T47D (cell line): Measurements from ENCODE around the gene MAP2K1.

Source experiments
- DNase-seq, 2 experiments: peaks; one replicate each; pipeline versions ENCODE4 v3.0.0 to v3.0.0-alpha.2; 2011 to 2012; ENCODE audit warnings: low read depth in 1 of 2, low spot score in 1 of 2
- JUND ChIP-seq: IDR thresholded peaks from 2 replicates; pipeline ENCODE4 v1.6.1; 2012; ENCODE audit warnings: low read depth
- in situ Hi-C: cut with HindIII; loops from 2 replicates; pipeline ENCODE4 v1.10.0; 2016; ENCODE audit warnings: low sequenced_read_pairs, low pct_unique_long_range_greater_than_20kb

MAP2K1 gene

DNA sequence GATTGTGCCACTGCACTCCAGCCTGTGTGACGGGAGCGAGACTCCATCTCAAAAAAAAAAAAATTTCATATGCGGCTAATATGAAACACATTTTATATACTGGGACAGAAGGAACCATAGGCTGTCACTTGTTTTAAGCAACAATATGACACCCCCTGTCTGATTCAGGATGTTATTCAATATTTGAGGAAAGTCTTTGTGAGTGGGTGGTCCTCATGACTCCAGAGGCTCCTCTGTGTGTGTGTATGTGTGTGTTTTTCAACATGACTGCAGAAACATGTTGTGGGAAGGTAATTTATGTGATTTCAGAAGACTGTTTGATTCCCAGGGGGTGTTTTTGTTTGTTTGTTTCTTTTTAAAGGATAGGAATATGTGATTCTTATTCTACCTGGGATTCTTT is 32.8 kb downstream of the MAP2K1 start:
- no peak for TF ChIP-seq JUND
- in situ Hi-C loops, result no loop called here
- no peak for DNase-seq

DNA sequence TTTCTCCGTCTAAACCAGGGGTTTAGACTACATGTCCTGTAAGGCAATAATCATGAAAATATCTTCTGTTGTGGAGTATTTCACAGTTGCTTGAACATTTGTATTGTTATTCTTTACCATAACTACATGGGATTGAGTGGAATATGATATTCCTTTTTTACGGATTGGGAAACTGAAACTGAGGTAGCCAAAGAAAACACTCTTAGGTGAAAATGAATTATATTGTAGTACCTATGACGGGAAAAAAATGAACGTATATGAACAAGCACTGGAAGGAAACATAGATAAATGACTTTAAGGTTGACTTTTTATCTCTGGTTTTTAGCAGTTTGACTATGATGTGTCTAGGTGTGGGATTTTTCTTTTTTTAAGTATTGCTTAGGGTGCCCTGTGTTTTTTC is 35.6 kb downstream of the MAP2K1 start:
- no peak for TF ChIP-seq JUND
- no peak for DNase-seq
- in situ Hi-C loops, result no loop called here

- TF ChIP-seq JUND, result no peak
- DNase-seq, result no peak
- in situ Hi-C loops, result no loop called here
These were observed 36.4 kb downstream of the MAP2K1 start for GRCh38 chr15:66423149-66423548.

DNA sequence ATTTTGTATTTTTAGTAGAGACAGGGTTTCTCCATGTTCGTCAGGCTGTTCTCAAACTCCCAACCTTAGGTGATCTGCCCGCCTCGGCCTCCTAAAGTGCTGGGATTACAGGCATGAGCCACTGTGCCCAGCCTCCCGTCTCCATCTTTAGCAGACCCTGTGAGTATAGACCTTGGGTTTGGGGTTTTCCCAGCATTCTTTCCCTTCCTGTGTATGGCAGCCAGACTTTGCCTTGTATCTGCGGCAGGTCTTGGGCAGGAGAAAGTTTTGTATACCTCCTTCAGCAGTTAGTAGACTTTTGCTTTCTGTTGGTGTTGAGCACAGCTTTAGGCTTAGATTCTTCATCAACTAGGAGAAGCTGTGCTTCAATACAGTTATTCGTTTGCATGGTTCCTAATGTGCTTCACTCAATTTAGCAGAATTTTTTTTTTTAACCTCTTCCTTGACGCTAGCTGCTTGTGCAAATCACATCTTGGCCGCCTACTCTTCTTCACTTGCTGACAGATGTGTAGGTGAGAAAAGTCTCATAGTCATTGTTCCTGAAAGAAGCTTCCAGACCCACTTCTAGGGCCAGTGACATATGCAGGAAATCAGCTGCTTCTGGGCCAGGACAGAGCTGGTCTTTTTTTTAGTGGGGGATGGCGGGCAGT is 38.4 kb downstream of the MAP2K1 start:
- in situ Hi-C loops, result no loop called here
- no peak for DNase-seq
- no peak for TF ChIP-seq JUND

- no peak for TF ChIP-seq JUND
- no peak for DNase-seq
- in situ Hi-C loops, result no loop called here
These were observed 39.1 kb downstream of the MAP2K1 start for GRCh38 chr15:66425837-66426236.

DNA sequence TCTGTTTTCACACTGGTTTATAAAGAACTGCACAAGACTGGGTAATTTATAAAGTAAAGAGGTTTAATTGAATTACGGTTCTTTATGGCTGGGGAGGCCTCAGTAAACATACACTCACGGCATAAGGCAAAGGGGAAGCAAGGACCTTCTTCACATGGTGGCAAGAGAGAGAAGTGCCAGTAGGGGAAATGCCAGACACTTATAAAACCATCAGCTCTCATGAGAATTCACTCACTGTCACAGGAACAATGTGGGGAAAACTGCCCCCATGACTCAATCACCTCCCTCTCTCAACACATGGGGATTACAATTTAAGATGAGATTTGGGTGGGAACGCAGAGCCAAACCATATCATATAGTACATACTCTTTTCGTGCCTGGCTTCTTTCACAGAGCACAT is 42.4 kb downstream of the MAP2K1 start:
- in situ Hi-C loops, result no loop called here
- DNase-seq, result no peak
- no peak for TF ChIP-seq JUND

DNA sequence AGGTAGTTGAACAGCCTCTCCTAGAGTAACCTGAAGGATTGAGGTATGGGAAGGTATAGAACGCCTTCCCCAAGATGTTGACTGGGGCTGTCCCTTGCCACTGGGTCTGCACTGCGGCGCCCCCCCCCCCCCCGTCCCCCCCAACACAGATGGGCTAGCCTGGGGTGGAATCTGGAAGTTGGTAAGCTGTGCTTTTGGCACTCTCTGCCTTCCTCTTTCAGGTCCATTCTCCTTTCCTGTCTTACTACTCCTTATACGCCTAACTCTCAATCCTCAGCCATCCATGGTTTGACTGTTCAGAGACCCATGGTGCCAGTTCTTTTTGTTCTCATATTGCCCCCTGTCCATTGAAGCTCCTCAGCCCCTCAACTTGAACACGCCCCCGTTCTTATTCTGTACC is 42.8 kb downstream of the MAP2K1 start:
- DNase-seq, result no peak
- in situ Hi-C loops, result no loop called here
- TF ChIP-seq JUND, result no peak

DNA sequence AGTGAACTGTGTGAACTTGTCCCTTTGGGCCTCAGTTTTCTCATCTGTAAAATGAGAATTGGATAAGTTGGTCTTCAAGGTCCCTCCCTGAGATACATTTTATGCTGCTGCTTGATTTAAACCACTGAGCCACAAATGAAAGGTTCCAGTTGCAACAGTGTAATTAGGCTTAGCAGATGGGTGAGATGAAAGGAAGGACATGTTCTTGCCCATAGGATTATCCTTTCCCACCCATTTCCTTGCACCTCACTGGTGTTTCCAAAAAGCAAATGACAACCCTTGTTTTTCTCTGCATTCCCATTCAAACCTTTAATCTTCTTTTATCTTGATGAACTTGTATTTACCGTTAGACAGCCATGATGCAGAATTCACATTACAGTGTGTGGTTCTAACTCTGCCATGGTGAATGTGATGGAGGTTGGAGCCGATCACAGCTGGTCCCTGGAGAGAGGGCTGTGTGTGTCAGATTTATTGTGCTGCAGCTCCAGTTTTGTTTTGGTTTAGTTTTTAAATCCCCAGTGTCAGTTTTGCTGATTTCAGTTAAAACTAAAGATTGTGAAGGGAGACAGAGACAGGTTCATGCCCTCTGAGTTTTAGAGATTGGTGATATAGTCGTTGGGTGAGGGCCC is 44.0 kb downstream of the MAP2K1 start:
- no peak for DNase-seq
- in situ Hi-C loops, result no loop called here
- no peak for TF ChIP-seq JUND

- in situ Hi-C loops, result no loop called here
- TF ChIP-seq JUND, result no peak
- no peak for DNase-seq
These were observed 47.0 kb downstream of the MAP2K1 start for GRCh38 chr15:66433726-66434125.

DNA sequence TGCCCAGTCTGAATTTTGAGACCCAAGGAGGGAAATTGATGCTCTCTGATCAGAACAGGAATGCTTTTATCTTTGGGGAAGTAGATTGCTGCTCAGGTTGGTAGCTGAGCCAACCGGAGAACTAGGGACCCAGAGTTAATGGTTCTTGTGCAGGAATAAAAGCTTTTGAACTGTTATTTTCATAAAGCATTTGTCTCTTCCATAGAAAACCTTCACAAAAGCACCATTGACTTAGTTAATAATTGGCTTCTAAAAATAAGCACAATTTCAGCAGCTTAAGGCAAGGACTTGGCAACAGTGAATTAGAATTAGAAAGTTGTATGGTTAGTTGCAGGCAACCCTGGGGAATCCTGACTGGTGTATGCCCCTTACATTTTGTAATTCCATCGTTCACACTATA is 53.8 kb downstream of the MAP2K1 start:
- no peak for DNase-seq
- no peak for TF ChIP-seq JUND
- in situ Hi-C loops, result no loop called here

- in situ Hi-C loops, result no loop called here
- TF ChIP-seq JUND, result no peak
- DNase-seq, result no peak
These were observed 65.7 kb downstream of the MAP2K1 start for GRCh38 chr15:66452420-66452819.

- in situ Hi-C loops, result no loop called here
- TF ChIP-seq JUND, result no peak
- no peak for DNase-seq
These were observed 66.4 kb downstream of the MAP2K1 start for GRCh38 chr15:66452971-66453580.

GRCh38 chr15:66454143-66454542 is 67.4 kb downstream of the MAP2K1 start:
- in situ Hi-C loops, result no loop called here
- TF ChIP-seq JUND, result no peak
- no peak for DNase-seq

DNA sequence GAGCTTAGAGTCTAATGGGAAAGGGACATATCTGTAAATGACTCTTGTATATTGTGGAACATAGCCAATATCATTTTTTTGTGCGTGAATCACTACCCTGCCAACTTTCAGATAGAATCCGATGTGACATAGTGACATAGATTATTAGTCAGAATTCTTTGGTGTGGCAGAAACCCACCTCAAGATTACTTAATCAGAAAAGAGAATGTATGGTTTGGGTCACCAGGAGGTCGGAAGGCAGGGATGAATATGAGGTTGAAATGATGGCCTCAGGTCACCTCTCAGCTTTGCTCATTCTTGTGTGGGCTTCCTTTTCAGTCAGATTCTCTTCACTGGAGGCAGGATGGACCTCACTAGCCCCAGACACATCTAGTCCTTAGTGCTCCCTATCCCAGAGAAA is 69.5 kb downstream of the MAP2K1 start:
- in situ Hi-C loops, result no loop called here
- no peak for DNase-seq
- TF ChIP-seq JUND, result no peak
